ENCODE measurements around the gene FAM107B. TPM values are rescaled to one million over a fixed set of nuclear protein-coding genes. Genes with fewer than 3 reads are reported as not detected.

The FAM107B gene
- total RNA-seq, 1 experiment from 2014 or later, result 41.6 TPM

- ChIA-PET POLR2A (interaction anchor here (1.1 kb wide), 1 partner anchor 21 kb away, joined by 3 read pairs; no protein-coding TSS in a partner anchor), CTCF (no interaction called here), RAD21 (ENCODE audit: low non-redundant PET in 1 of 2, low total read pairs in 2 of 2, uncharacterized antibody in 2 of 2, unreplicated experiment in 2 of 2) (no interaction called here)
- peak; percentile 27 for DNase-seq (ENCODE audit: low read depth, low spot score)
- Histone ChIP-seq H3K27me3 (ENCODE audit: insufficient read depth, low read length) (no peaks in the 10 kb centered on the region), H2AFZ (ENCODE audit: low read depth, low read length, poor library complexity, severe bottlenecking) (no peak overlapping the region), H3K4me3 (replicated peaks in 1 of 2; ENCODE audit: low read depth in 1 of 2, low read length in 2 of 2) (no peak overlapping the region; a peak in 1 of 4 replicates), H3K9ac (ENCODE audit: low read length) (no peak overlapping the region), H3K79me2 (ENCODE audit: insufficient read depth, low read length) (no peaks in the 10 kb centered on the region), H3K9me2 (ENCODE audit: insufficient read depth) (no peaks in the 10 kb centered on the region), H3K4me2 (ENCODE audit: low read length) (peak overlapping the region; percentile 61), H3K4me1 (ENCODE audit: control insufficient read depth in 1 of 2, insufficient read depth in 2 of 2, low read length in 2 of 2) (peaks cover 8 to 21% of the 10 kb centered on the region in 2 experiments), H3K9me3 (ENCODE audit: control insufficient read depth in 1 of 2, insufficient read depth in 1 of 2, low read depth in 1 of 2, low read length in 2 of 2) (no peaks in the 10 kb centered on the region), H3K27ac (ENCODE audit: low read depth, low read length) (no peak overlapping the region), H4K20me1 (ENCODE audit: insufficient read depth) (no peaks in the 10 kb centered on the region), H3K36me3 (ENCODE audit: control insufficient read depth in 1 of 2, insufficient read depth in 2 of 2, low read length in 2 of 2) (no peaks in the 10 kb centered on the region)
- no TSS peak for BruUV-seq (replicated peaks)
- peak; percentile 79 for ATAC-seq
- intact Hi-C loops (cut with micrococcal nuclease), result no loop called here
- TF ChIP-seq CBX3 (IDR thresholded peaks at IDR 0.05; ENCODE audit: low read depth) (peak; percentile 47; the same call in 1 of the 2 replicates), SP1 (IDR thresholded peaks at IDR 0.05; ENCODE audit: low read depth) (0 out of 2 replicates have a peak, but pooled peaks have one; percentile 32), MAX (IDR thresholded peaks at IDR 0.05) (peak; percentile 42; the same call in 1 of the 2 replicates), YY1 (IDR thresholded peaks at IDR 0.05; ENCODE audit: extremely low read depth, insufficient replicate concordance, low read depth, low read length) (no peak), REST (IDR thresholded peaks at IDR 0.05; ENCODE audit: low read depth) (no peak), TCF7L2 (IDR thresholded peaks at IDR 0.05; ENCODE audit: borderline replicate concordance, extremely low read depth, insufficient read depth, insufficient read length) (no peak)
These were observed 220.6 kb downstream of the FAM107B start for GRCh38 chr10:14554091-14554490.
